ENCODE data around the gene SGPL1. TPM values are rescaled to one million over a fixed set of nuclear protein-coding genes. Genes with fewer than 3 reads are reported as not detected.

The SGPL1 gene
- total and polyA plus RNA-seq, 10 of the 15 experiments (the other 5 are each of a cell fraction or from before 2014, with no cell fraction given): 4.9 to 20.7 (median 10.6) TPM

DNA sequence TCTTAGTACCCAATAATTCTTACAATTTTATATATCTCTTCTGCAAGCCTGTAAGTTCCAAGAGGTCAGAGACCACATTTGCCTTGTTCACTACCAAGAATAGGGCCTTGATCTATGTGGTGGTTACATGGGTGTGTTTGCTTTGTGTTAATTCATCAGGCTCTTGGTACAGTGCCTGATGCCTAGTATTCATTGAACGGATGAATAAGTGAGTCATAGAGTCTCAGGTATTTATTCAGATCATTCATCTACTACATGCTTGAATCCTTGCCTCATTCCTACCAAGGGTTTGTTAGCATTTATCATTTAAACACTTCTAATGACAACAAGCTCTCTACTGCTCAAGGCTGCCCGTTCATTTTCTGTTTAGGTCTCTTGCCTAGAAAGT lies 11.3 kb upstream of the SGPL1 start (continued):
- no peak for TF ChIP-seq RAD21 (IDR thresholded peaks at IDR 0.05; ENCODE audit: insufficient read depth, low read depth, low read length)
- TF ChIP-seq NBN (IDR thresholded peaks at IDR 0.05): no peak
- no peak for TF ChIP-seq YBX1 (IDR thresholded peaks at IDR 0.05)
- TF ChIP-seq, protein P1, sequence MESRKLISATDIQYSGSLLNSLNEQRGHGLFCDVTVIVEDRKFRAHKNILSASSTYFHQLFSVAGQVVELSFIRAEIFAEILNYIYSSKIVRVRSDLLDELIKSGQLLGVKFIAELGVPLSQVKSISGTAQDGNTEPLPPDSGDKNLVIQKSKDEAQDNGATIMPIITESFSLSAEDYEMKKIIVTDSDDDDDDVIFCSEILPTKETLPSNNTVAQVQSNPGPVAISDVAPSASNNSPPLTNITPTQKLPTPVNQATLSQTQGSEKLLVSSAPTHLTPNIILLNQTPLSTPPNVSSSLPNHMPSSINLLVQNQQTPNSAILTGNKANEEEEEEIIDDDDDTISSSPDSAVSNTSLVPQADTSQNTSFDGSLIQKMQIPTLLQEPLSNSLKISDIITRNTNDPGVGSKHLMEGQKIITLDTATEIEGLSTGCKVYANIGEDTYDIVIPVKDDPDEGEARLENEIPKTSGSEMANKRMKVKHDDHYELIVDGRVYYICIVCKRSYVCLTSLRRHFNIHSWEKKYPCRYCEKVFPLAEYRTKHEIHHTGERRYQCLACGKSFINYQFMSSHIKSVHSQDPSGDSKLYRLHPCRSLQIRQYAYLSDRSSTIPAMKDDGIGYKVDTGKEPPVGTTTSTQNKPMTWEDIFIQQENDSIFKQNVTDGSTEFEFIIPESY (IDR thresholded peaks at IDR 0.05): no peak
- no peak for TF ChIP-seq RB1 (IDR thresholded peaks at IDR 0.05; ENCODE audit: borderline replicate concordance)

DNA sequence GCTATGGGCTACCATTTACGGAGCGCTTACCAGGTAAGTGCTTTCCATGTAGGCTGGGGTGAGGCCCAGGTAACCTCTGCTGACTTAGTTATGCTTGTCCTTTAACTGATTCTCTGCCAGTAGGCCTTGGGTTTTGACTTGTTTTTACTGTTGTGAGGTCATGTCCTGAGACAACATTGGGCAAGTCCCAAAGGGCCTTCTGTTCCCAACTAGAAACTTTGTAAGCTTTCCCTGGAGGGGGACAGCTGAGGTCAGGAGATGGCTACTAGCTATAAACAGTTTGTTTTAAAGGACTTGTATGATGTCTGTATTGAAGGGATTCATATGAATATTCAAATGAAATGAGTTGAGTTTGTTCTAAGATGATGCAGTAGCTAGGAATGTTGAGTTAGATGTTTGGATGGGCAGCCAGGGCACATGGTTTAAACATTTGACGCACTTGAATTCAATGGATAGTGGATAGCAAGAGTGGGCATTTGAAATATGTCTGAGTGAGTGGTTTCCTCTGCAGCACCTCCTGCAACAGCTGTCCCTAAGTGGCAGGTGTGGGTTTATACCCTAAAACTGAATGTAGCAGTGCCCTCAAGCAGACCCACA lies 10.0 kb upstream of the SGPL1 start:
- intact Hi-C loops (cut with micrococcal nuclease; ENCODE audit: unreplicated experiment) (no loop called here), in situ Hi-C loops (cut with MboI) (no loop called here)
- Histone ChIP-seq H3K79me2 (ENCODE audit: control insufficient read depth, insufficient read depth, low read length) (no peaks in the 10 kb centered on the region), H3K27me3 (replicated peaks in 1 of 2; ENCODE audit: control insufficient read depth in 2 of 2, insufficient read depth in 2 of 2, low read length in 1 of 2) (no peaks in the 10 kb centered on the region), H3K4me3 (no peak overlapping the region), H4K20me1 (ENCODE audit: control insufficient read depth, insufficient read depth) (no peaks in the 10 kb centered on the region), H3K4me2 (ENCODE audit: control insufficient read depth, insufficient read depth) (no peak overlapping the region), H3K36me3 (ENCODE audit: control insufficient read depth in 2 of 2, insufficient read depth in 2 of 2, low read length in 1 of 2) (no peaks in the 10 kb centered on the region), H3K9me3 (replicated peaks; ENCODE audit: control insufficient read depth, insufficient read depth, low read length) (no peaks in the 10 kb centered on the region), H3K9ac (ENCODE audit: control insufficient read depth, insufficient read depth, low read length) (no peak overlapping the region), H3K4me1 (ENCODE audit: control insufficient read depth, insufficient read depth, low read length) (no peaks in the 10 kb centered on the region), H2AFZ (ENCODE audit: control insufficient read depth, low read depth, low read length) (no peak overlapping the region), H3K27ac (ENCODE audit: control insufficient read depth, insufficient read depth) (no peak overlapping the region)
- 90% methylated on average over 3 of the region's 3 CpGs for WGBS (ENCODE audit: insufficient coverage, insufficient replicate concordance, low lambda C conversion rate, missing lambda C conversion rate)
- RAD21 ChIA-PET (ENCODE audit: unreplicated experiment): no interaction called here
- SMC1A ChIA-PET (ENCODE audit: uncharacterized antibody, unreplicated experiment): no interaction called here
- POLR2A ChIA-PET: no interaction called here
- BruUV-seq (replicated peaks): no TSS peak
- CTCF ChIA-PET: no interaction called here
- DNase-seq (ENCODE audit: low read depth, low spot score): no peak
- no peak for FAIRE-seq
- TF ChIP-seq GABPA (IDR thresholded peaks at IDR 0.05; ENCODE audit: low read depth) (no peak), MYB (IDR thresholded peaks at IDR 0.05; ENCODE audit: borderline replicate concordance, low read depth, low read length) (no peak), TCF7 (IDR thresholded peaks at IDR 0.05; ENCODE audit: borderline replicate concordance) (no peak)
- TF ChIP-seq, protein P2, sequence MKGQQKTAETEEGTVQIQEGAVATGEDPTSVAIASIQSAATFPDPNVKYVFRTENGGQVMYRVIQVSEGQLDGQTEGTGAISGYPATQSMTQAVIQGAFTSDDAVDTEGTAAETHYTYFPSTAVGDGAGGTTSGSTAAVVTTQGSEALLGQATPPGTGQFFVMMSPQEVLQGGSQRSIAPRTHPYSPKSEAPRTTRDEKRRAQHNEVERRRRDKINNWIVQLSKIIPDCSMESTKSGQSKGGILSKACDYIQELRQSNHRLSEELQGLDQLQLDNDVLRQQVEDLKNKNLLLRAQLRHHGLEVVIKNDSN (IDR thresholded peaks at IDR 0.05; ENCODE audit: borderline replicate concordance, extremely low read length, insufficient read depth, low read depth, low read length): no peak
- no peak for ATAC-seq

Data from GM12878 (cell line).